ENCODE data around the gene ARHGAP28. TPM values are rescaled to one million over a fixed set of nuclear protein-coding genes. Genes with fewer than 3 reads are reported as not detected.

Gene ARHGAP28
- total RNA-seq, 6 donors from 2014 or later = 4.1 to 18.9 (median 11.3) TPM

- Histone ChIP-seq H3K4me3 (no peak overlapping the region), H3K36me3 (no peaks in the 10 kb centered on the region), H3K27ac (no peak overlapping the region), H3K4me1 (no peaks in the 10 kb centered on the region), H3K27me3 (no peaks in the 10 kb centered on the region), H3K9me3 (no peaks in the 10 kb centered on the region)
- WGBS, 2 donors = 90 to 92% methylated on average over 6 of the region's 6 CpGs
- TF ChIP-seq POLR2A (IDR thresholded peaks at IDR 0.05) = no peak
- TF ChIP-seq CTCF (IDR thresholded peaks at IDR 0.05) = no peak
- no peak for TF ChIP-seq EP300 (IDR thresholded peaks at IDR 0.05)
- no peak for TF ChIP-seq POLR2AphosphoS5 (IDR thresholded peaks at IDR 0.05)
- ATAC-seq (ENCODE audit: low FRiP score in 2 of 2) = peak in 1 of 2 donors; percentile 26
- no peak for DNase-seq
Observed at GRCh38 chr18:6763524-6763923, 34.0 kb downstream of the ARHGAP28 start.

GRCh38 chr18:6764382-6764781 is 34.9 kb downstream of the ARHGAP28 start:
- 71 to 73% methylated on average over 3 of the region's 3 CpGs for WGBS, 2 donors
- no peaks in the 10 kb centered on the region for H3K27me3 ChIP-seq
- no peaks in the 10 kb centered on the region for H3K9me3 ChIP-seq
- H3K27ac ChIP-seq = no peak overlapping the region
- ATAC-seq (ENCODE audit: low FRiP score in 2 of 2) (no peak), DNase-seq (no peak)
- H3K4me3 ChIP-seq = no peak overlapping the region
- no peaks in the 10 kb centered on the region for H3K4me1 ChIP-seq
- no peaks in the 10 kb centered on the region for H3K36me3 ChIP-seq
- TF ChIP-seq POLR2AphosphoS5 (IDR thresholded peaks at IDR 0.05) = no peak
- TF ChIP-seq EP300 (IDR thresholded peaks at IDR 0.05) = no peak
- no peak for TF ChIP-seq POLR2A (IDR thresholded peaks at IDR 0.05)
- TF ChIP-seq CTCF (IDR thresholded peaks at IDR 0.05) = no peak

GRCh38 chr18:6773777-6774176 is 44.3 kb downstream of the ARHGAP28 start:
- no peaks in the 10 kb centered on the region for H3K27me3 ChIP-seq
- H3K27ac ChIP-seq = peak overlapping the region in 2 of 4 donors; percentile 25 to 49
- no peaks in the 10 kb centered on the region for H3K36me3 ChIP-seq
- peaks cover 0 to 5% (median 2%) of the 10 kb centered on the region in 4 donors for H3K4me1 ChIP-seq
- WGBS, 2 donors = 57 to 80% methylated on average over 2 of the region's 2 CpGs
- peak overlapping the region in 1 of 4 donors; percentile 7 for H3K4me3 ChIP-seq
- no peaks in the 10 kb centered on the region for H3K9me3 ChIP-seq
- ATAC-seq (ENCODE audit: low FRiP score in 2 of 2) (no peak), DNase-seq (no peak)
- TF ChIP-seq POLR2A (IDR thresholded peaks at IDR 0.05) (no peak), POLR2AphosphoS5 (IDR thresholded peaks at IDR 0.05) (no peak), EP300 (IDR thresholded peaks at IDR 0.05) (no peak), CTCF (IDR thresholded peaks at IDR 0.05) (no peak)

- Histone ChIP-seq H3K27me3 (no peaks in the 10 kb centered on the region), H3K4me1 (peaks cover 0 to 5% (median 2%) of the 10 kb centered on the region in 4 donors), H3K9me3 (no peaks in the 10 kb centered on the region), H3K27ac (peak overlapping the region in 1 of 4 donors; percentile 4), H3K4me3 (no peak overlapping the region), H3K36me3 (no peaks in the 10 kb centered on the region)
- no peak for DNase-seq
- WGBS, 2 donors = 62 to 76% methylated on average over 7 of the region's 7 CpGs
- ATAC-seq (ENCODE audit: low FRiP score in 2 of 2) = no peak
- no peak for TF ChIP-seq EP300 (IDR thresholded peaks at IDR 0.05)
- TF ChIP-seq POLR2A (IDR thresholded peaks at IDR 0.05) = no peak
- no peak for TF ChIP-seq CTCF (IDR thresholded peaks at IDR 0.05)
- TF ChIP-seq POLR2AphosphoS5 (IDR thresholded peaks at IDR 0.05) = no peak
Observed at GRCh38 chr18:6775237-6775636, 45.7 kb downstream of the ARHGAP28 start.

GRCh38 chr18:6775702-6776101 is 46.2 kb downstream of the ARHGAP28 start:
- TF ChIP-seq POLR2A (IDR thresholded peaks at IDR 0.05) (no peak), POLR2AphosphoS5 (IDR thresholded peaks at IDR 0.05) (no peak), EP300 (IDR thresholded peaks at IDR 0.05) (no peak), CTCF (IDR thresholded peaks at IDR 0.05) (no peak)
- DNase-seq (no peak), ATAC-seq (ENCODE audit: low FRiP score in 2 of 2) (no peak)
- Histone ChIP-seq H3K27me3 (no peaks in the 10 kb centered on the region), H3K4me3 (no peak overlapping the region), H3K4me1 (peaks cover 0 to 6% (median 2%) of the 10 kb centered on the region in 4 donors), H3K36me3 (no peaks in the 10 kb centered on the region), H3K27ac (peak overlapping the region in 1 of 4 donors; percentile 4), H3K9me3 (no peaks in the 10 kb centered on the region)
- WGBS, 2 donors = 53 to 61% methylated on average over 2 of the region's 2 CpGs

Data from upper lobe of left lung (tissue), 6 donors.